DMS53 (cell line): Measurements from ENCODE around the gene HPS1.
"Not testable (repeated sequence)": the region's sequence is repeated elsewhere in the genome, so short reads cannot be mapped to it uniquely, and the experiment has no call there.

ENCODE experiments used
- DNase-seq: peaks from one replicate; lab custom pipeline; 2025; lab: John Stamatoyannopoulos, UW

HPS1 gene

GRCh38 chr10:98389398-98389797 is 57.3 kb downstream of the HPS1 start:
- DNase-seq = no peak

- no peak for DNase-seq
These were observed 58.6 kb downstream of the HPS1 start for GRCh38 chr10:98388101-98388655.

- no peak for DNase-seq
These were observed 62.1 kb downstream of the HPS1 start for GRCh38 chr10:98384531-98385133.

GRCh38 chr10:98383869-98384268 is 62.9 kb downstream of the HPS1 start:
- DNase-seq = no peak

- not testable (repeated sequence) for DNase-seq
These were observed 63.5 kb downstream of the HPS1 start for GRCh38 chr10:98383134-98383667.

GRCh38 chr10:98382691-98383101 is 64.0 kb downstream of the HPS1 start:
- DNase-seq = no peak

- no peak for DNase-seq
These were observed 66.0 kb downstream of the HPS1 start for GRCh38 chr10:98380493-98381339.

- peak; percentile 18 for DNase-seq
These were observed 68.0 kb downstream of the HPS1 start for GRCh38 chr10:98378722-98379121.

GRCh38 chr10:98377536-98377935 is 69.2 kb downstream of the HPS1 start:
- DNase-seq = no peak

- DNase-seq = no peak
These were observed 69.7 kb downstream of the HPS1 start for GRCh38 chr10:98377001-98377400.

- DNase-seq = peak; percentile 47
These were observed 70.2 kb downstream of the HPS1 start for GRCh38 chr10:98376485-98376884.

GRCh38 chr10:98374217-98374985 is 72.3 kb downstream of the HPS1 start:
- peak; percentile 87 for DNase-seq

GRCh38 chr10:98373260-98374040 is 73.3 kb downstream of the HPS1 start:
- no peak for DNase-seq

GRCh38 chr10:98370831-98371820 is 75.6 kb downstream of the HPS1 start:
- peak; percentile 63 for DNase-seq

GRCh38 chr10:98369801-98370200 is 76.9 kb downstream of the HPS1 start:
- DNase-seq = no peak

- DNase-seq = no peak
These were observed 78.1 kb downstream of the HPS1 start for GRCh38 chr10:98368644-98369043.

GRCh38 chr10:98367604-98368451 is 78.9 kb downstream of the HPS1 start:
- DNase-seq = no peak
